CD8-positive, alpha-beta memory T cell (primary cell): ENCODE measurements around the gene C9orf153. TPM values are rescaled to one million over a fixed set of nuclear protein-coding genes. Genes with fewer than 3 reads are reported as not detected.
A peak's percentile ranks its signal among the peaks of the same experiment; 100 is the strongest.

Source experiments
- CTCF ChIA-PET: fragments of 350-600 bp; sonication (Branson Sonifier 250); formaldehyde crosslinking; loops from one replicate; lab custom pipeline; 2021; ENCODE audit warnings: antibody characterized with exemption; lab: Charles Lee
- POLR2A ChIA-PET: fragments of 350-600 bp; sonication (Branson Sonifier 250); formaldehyde crosslinking; loops from one replicate; lab custom pipeline; 2021; ENCODE audit warnings: antibody characterized with exemption; lab: Charles Lee
- DNase-seq, 5 donors: peaks; one replicate each; pipeline versions ENCODE4 v3.0.0 to v3.0.0-alpha.2; 2020 to 2022; ENCODE audit warnings: mixed read lengths in 1 of 5
- H3K27ac ChIP-seq: one replicate; pipeline ENCODE4 v1.7.0; 2013; ENCODE audit warnings: low read depth, mild to moderate bottlenecking, low read length, moderate library complexity
- H3K27me3 ChIP-seq: 2 replicates; pipeline ENCODE4 v1.7.0; 2013; ENCODE audit warnings: low read length, mild to moderate bottlenecking; ENCODE audit not compliant: insufficient read depth, poor library complexity, severe bottlenecking
- H3K36me3 ChIP-seq: 2 replicates; pipeline ENCODE4 v1.7.0; 2013; ENCODE audit warnings: mild to moderate bottlenecking, low read length, moderate library complexity; ENCODE audit not compliant: insufficient read depth
- H3K4me1 ChIP-seq: 2 replicates; pipeline ENCODE4 v1.7.0; 2013; ENCODE audit warnings: mild to moderate bottlenecking, low read length, moderate library complexity; ENCODE audit not compliant: insufficient read depth
- H3K4me3 ChIP-seq: 2 replicates; pipeline ENCODE4 v1.7.0; 2013; ENCODE audit warnings: mild to moderate bottlenecking, low read length
- H3K9me3 ChIP-seq: 2 replicates; pipeline ENCODE4 v1.7.0; 2013; ENCODE audit warnings: mild to moderate bottlenecking, low read length
- H3K27ac Mint-ChIP-seq, 8 donors: one replicate each; pipeline ENCODE4 v1.8.0; 2020 to 2021; ENCODE audit warnings: mixed read lengths in 8 of 8, mild to moderate bottlenecking in 6 of 8, inconsistent platforms in 3 of 8, moderate library complexity in 3 of 8
- H3K27me3 Mint-ChIP-seq, 2 donors: one replicate each; pipeline ENCODE4 v1.8.0; 2020 to 2021; ENCODE audit warnings: mixed read lengths in 2 of 2, mild to moderate bottlenecking in 1 of 2, moderate library complexity in 1 of 2
- H3K36me3 Mint-ChIP-seq, 3 donors: one replicate each; pipeline ENCODE4 v1.8.0; 2020 to 2021; ENCODE audit warnings: mixed read lengths in 3 of 3, inconsistent platforms in 1 of 3, mild to moderate bottlenecking in 1 of 3
- H3K4me1 Mint-ChIP-seq, 3 donors: one replicate each; pipeline ENCODE4 v1.8.0; 2020 to 2021; ENCODE audit warnings: mixed read lengths in 3 of 3, inconsistent platforms in 1 of 3, mild to moderate bottlenecking in 1 of 3
- H3K4me3 Mint-ChIP-seq, 7 donors: one replicate each; pipeline ENCODE4 v1.8.0; 2020 to 2021; ENCODE audit warnings: mixed read lengths in 7 of 7, mild to moderate bottlenecking in 6 of 7, moderate library complexity in 4 of 7, inconsistent platforms in 2 of 7
- H3K9me3 Mint-ChIP-seq, 5 donors: one replicate each; pipeline ENCODE4 v1.8.0; 2020 to 2022; ENCODE audit warnings: mixed read lengths in 5 of 5, mild to moderate bottlenecking in 3 of 5, moderate library complexity in 2 of 5, inconsistent platforms in 1 of 5
- polyA plus RNA-seq: library from polyadenylated mRNA; unstranded; fragments of 300-500 nt; fragmentation: Illumina TruSeq; gene quantifications from one replicate; pipeline ENCODE4 v1.2.3, GENCODE V29; 2021
- total RNA-seq, 2 experiments: library from RNA; stranded (reverse); gene quantifications; one replicate each; pipeline ENCODE4 v1.2.3, GENCODE V29; 2021

C9orf153 gene
- total and polyA plus RNA-seq, 3 experiments from 2014 or later = 0.27 to 0.33 TPM; not detected in 1

- Mint-ChIP-seq H3K4me1 (no peaks in the 10 kb centered on the region), H3K27me3 (no peaks in the 10 kb centered on the region), H3K27ac (peak overlapping the region in 1 of 8 donors; percentile 3), H3K9me3 (peaks cover 2 to 13% (median 11%) of the 10 kb centered on the region in 5 donors), H3K36me3 (peaks cover 0 to 11% (median 9%) of the 10 kb centered on the region in 3 donors), H3K4me3 (no peak overlapping the region)
- Histone ChIP-seq H3K4me3 (no peak overlapping the region), H3K9me3 (peaks cover 7% of the 10 kb centered on the region), H3K27ac (no peak overlapping the region), H3K4me1 (no peaks in the 10 kb centered on the region), H3K36me3 (no peaks in the 10 kb centered on the region), H3K27me3 (no peaks in the 10 kb centered on the region)
- ChIA-PET POLR2A (no interaction called here), CTCF (interaction anchor here (1.3 kb wide), 1 partner anchor 83 kb away, joined by 4 read pairs; no protein-coding TSS in a partner anchor)
- DNase-seq = no peak
Measured at GRCh38 chr9:86257391-86257790, 2.1 kb downstream of the C9orf153 start.

GRCh38 chr9:86256653-86257052 is 2.8 kb downstream of the C9orf153 start:
- no peaks in the 10 kb centered on the region for H3K27me3 Mint-ChIP-seq
- H3K27me3 ChIP-seq = no peaks in the 10 kb centered on the region
- no peak overlapping the region for H3K4me3 ChIP-seq
- H3K9me3 Mint-ChIP-seq = peaks cover 2 to 16% (median 11%) of the 10 kb centered on the region in 5 donors
- ChIA-PET POLR2A (no interaction called here), CTCF (no interaction called here)
- peaks cover 7% of the 10 kb centered on the region for H3K9me3 ChIP-seq
- peaks cover 2 to 9% (median 7%) of the 10 kb centered on the region in 3 donors for H3K36me3 Mint-ChIP-seq
- no peaks in the 10 kb centered on the region for H3K36me3 ChIP-seq
- H3K4me3 Mint-ChIP-seq = no peak overlapping the region
- no peaks in the 10 kb centered on the region for H3K4me1 Mint-ChIP-seq
- no peak overlapping the region for H3K27ac Mint-ChIP-seq
- H3K27ac ChIP-seq = no peak overlapping the region
- DNase-seq = no peak
- H3K4me1 ChIP-seq = no peaks in the 10 kb centered on the region

DNA sequence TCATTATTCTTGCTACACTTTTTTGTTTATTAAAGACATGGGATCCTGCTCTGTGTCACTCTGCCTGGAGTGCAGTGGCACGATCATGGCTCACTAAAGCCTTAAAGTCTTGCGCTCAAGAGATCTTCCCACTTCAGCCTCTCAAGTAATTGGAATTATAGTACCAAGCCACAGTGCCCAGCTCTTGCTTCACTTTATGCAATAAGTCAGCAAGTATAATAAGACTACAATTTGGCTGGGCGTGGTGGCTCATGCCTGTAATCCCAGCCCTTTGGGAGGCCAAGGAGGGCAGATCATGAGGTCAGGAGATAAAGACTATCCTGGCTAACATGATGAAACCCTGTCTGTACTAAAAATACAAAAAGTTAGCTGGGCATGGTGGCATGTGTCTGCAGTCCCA is 5.9 kb downstream of the C9orf153 start:
- DNase-seq = no peak
- no peak overlapping the region for H3K4me3 ChIP-seq
- peaks cover 4 to 12% of the 10 kb centered on the region in 2 donors for H3K27me3 Mint-ChIP-seq
- H3K9me3 Mint-ChIP-seq = peaks cover 2 to 17% (median 11%) of the 10 kb centered on the region in 5 donors
- peaks cover 0 to 5% (median 4%) of the 10 kb centered on the region in 3 donors for H3K36me3 Mint-ChIP-seq
- no peak overlapping the region for H3K27ac ChIP-seq
- ChIA-PET CTCF (no interaction called here), POLR2A (no interaction called here)
- no peaks in the 10 kb centered on the region for H3K36me3 ChIP-seq
- H3K27me3 ChIP-seq = no peaks in the 10 kb centered on the region
- H3K9me3 ChIP-seq = peaks cover 7% of the 10 kb centered on the region
- H3K4me1 ChIP-seq = no peaks in the 10 kb centered on the region
- H3K27ac Mint-ChIP-seq = no peak overlapping the region
- no peaks in the 10 kb centered on the region for H3K4me1 Mint-ChIP-seq
- no peak overlapping the region for H3K4me3 Mint-ChIP-seq

DNA sequence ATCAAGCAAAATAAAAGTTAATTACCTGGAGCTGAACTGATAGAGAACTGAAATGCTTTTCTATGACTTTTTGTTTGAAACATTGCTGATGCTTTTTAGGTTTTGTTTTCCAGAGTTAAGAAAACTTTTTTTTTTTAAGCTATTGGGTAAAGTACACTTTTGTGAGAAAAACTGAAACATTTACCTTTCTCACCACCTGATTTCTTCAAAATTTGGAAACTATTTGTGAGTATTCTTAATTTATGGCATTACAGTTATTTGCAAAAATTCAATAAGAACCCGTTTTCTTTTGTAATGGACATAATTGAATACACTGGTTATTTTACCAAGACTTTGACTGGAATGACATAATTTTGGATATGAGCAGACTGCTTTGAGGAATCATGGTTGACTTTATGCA is 6.6 kb downstream of the C9orf153 start:
- DNase-seq = no peak
- CTCF ChIA-PET = no interaction called here
- H3K4me3 Mint-ChIP-seq = no peak overlapping the region

GRCh38 chr9:86250123-86250522 is 9.3 kb downstream of the C9orf153 start:
- peaks cover 7 to 24% of the 10 kb centered on the region in 2 donors for H3K27me3 Mint-ChIP-seq
- DNase-seq = no peak
- Histone ChIP-seq H3K27ac (no peak overlapping the region), H3K27me3 (no peaks in the 10 kb centered on the region), H3K4me3 (no peak overlapping the region), H3K4me1 (no peaks in the 10 kb centered on the region), H3K36me3 (no peaks in the 10 kb centered on the region), H3K9me3 (peaks cover 7% of the 10 kb centered on the region)
- ChIA-PET CTCF (no interaction called here), POLR2A (no interaction called here)
- H3K9me3 Mint-ChIP-seq = peaks cover 2 to 17% (median 11%) of the 10 kb centered on the region in 5 donors
- H3K27ac Mint-ChIP-seq = no peak overlapping the region
- no peaks in the 10 kb centered on the region for H3K4me1 Mint-ChIP-seq
- peaks cover 0 to 4% (median 0%) of the 10 kb centered on the region in 3 donors for H3K36me3 Mint-ChIP-seq
- H3K4me3 Mint-ChIP-seq = no peak overlapping the region

More for the DNA sequence above, 6.6 kb downstream of the C9orf153 start:
- Histone ChIP-seq H3K9me3 (peaks cover 7% of the 10 kb centered on the region), H3K4me3 (no peak overlapping the region), H3K36me3 (no peaks in the 10 kb centered on the region), H3K27ac (no peak overlapping the region), H3K27me3 (no peaks in the 10 kb centered on the region), H3K4me1 (no peaks in the 10 kb centered on the region)
- Mint-ChIP-seq H3K36me3 (peaks cover 0 to 5% (median 4%) of the 10 kb centered on the region in 3 donors), H3K27ac (no peak overlapping the region), H3K27me3 (peaks cover 6 to 16% of the 10 kb centered on the region in 2 donors), H3K4me1 (no peaks in the 10 kb centered on the region), H3K9me3 (peaks cover 2 to 17% (median 11%) of the 10 kb centered on the region in 5 donors)
- POLR2A ChIA-PET = no interaction called here

- H3K4me3 Mint-ChIP-seq = no peak overlapping the region
- peaks cover 0 to 13% (median 6%) of the 10 kb centered on the region in 5 donors for H3K9me3 Mint-ChIP-seq
- ChIA-PET CTCF (interaction anchor here (1.0 kb wide), 1 partner anchor 9 kb away, joined by 3 read pairs; no protein-coding TSS in a partner anchor), POLR2A (no interaction called here)
- Histone ChIP-seq H3K9me3 (peaks cover 7% of the 10 kb centered on the region), H3K36me3 (no peaks in the 10 kb centered on the region), H3K4me3 (no peak overlapping the region), H3K27me3 (no peaks in the 10 kb centered on the region), H3K4me1 (no peaks in the 10 kb centered on the region), H3K27ac (no peak overlapping the region)
- H3K4me1 Mint-ChIP-seq = no peaks in the 10 kb centered on the region
- no peak for DNase-seq
- H3K27ac Mint-ChIP-seq = no peak overlapping the region
- H3K27me3 Mint-ChIP-seq = peaks cover 7 to 24% of the 10 kb centered on the region in 2 donors
- H3K36me3 Mint-ChIP-seq = peaks cover 0 to 4% (median 0%) of the 10 kb centered on the region in 3 donors
Measured at GRCh38 chr9:86248746-86249145, 10.7 kb downstream of the C9orf153 start.

GRCh38 chr9:86246752-86247161 is 12.7 kb downstream of the C9orf153 start:
- H3K27ac Mint-ChIP-seq = no peak overlapping the region
- no peak overlapping the region for H3K27ac ChIP-seq
- H3K27me3 Mint-ChIP-seq = peaks cover 8 to 24% of the 10 kb centered on the region in 2 donors
- ChIA-PET CTCF (no interaction called here), POLR2A (no interaction called here)
- no peak overlapping the region for H3K4me3 ChIP-seq
- no peak for DNase-seq
- H3K4me3 Mint-ChIP-seq = no peak overlapping the region
- H3K4me1 ChIP-seq = no peaks in the 10 kb centered on the region
- H3K36me3 ChIP-seq = no peaks in the 10 kb centered on the region
- peaks cover 0 to 2% (median 0%) of the 10 kb centered on the region in 5 donors for H3K9me3 Mint-ChIP-seq
- H3K4me1 Mint-ChIP-seq = no peaks in the 10 kb centered on the region
- H3K36me3 Mint-ChIP-seq = peaks cover 0 to 2% (median 0%) of the 10 kb centered on the region in 3 donors
- no peaks in the 10 kb centered on the region for H3K27me3 ChIP-seq
- H3K9me3 ChIP-seq = no peaks in the 10 kb centered on the region

DNA sequence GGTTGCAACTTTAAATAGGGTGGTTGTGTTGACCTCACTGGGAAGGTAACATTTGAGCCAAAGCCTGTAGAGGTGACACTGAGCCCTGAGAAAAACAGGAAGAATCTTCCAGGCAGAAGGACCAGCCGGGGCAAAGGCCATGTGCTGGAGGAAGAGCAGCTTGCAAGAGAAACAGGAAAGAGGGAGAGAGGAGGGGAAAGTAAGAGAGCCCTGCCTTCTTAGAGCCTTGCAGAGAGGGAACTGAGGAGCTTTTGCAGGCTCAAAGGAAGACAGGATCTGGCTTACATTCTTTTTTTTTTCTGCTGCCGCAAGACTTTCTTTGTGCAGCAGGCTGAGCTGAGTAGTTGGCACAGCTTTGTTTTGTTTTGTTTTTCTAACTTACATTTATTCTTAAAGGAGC is 17.4 kb downstream of the C9orf153 start:
- peaks cover 1 to 5% of the 10 kb centered on the region in 2 donors for H3K27me3 Mint-ChIP-seq
- H3K27ac ChIP-seq = no peak overlapping the region
- ChIA-PET CTCF (no interaction called here), POLR2A (no interaction called here)
- H3K36me3 ChIP-seq = no peaks in the 10 kb centered on the region
- no peaks in the 10 kb centered on the region for H3K4me1 ChIP-seq
- no peaks in the 10 kb centered on the region for H3K27me3 ChIP-seq
- no peaks in the 10 kb centered on the region for H3K9me3 Mint-ChIP-seq
- H3K4me1 Mint-ChIP-seq = no peaks in the 10 kb centered on the region
- no peak overlapping the region for H3K27ac Mint-ChIP-seq
- no peak for DNase-seq
- H3K9me3 ChIP-seq = no peaks in the 10 kb centered on the region
- no peaks in the 10 kb centered on the region for H3K36me3 Mint-ChIP-seq
- no peak overlapping the region for H3K4me3 Mint-ChIP-seq
- no peak overlapping the region for H3K4me3 ChIP-seq
